Neural cell (in vitro differentiated cells): Measurements from ENCODE around the gene SOX12. TPM values are rescaled to one million over a fixed set of nuclear protein-coding genes. Genes with fewer than 3 reads are reported as not detected.

Experiments
- H2AFZ ChIP-seq: fragments of 200-600, 300-800 bp; sonication (generic), shearing (Covaris generic); 2 replicates; pipeline ENCODE4 v1.6.0; 2014; ENCODE audit warnings: low read depth, mild to moderate bottlenecking, antibody characterized with exemption, low read length, moderate library complexity
- H3F3A ChIP-seq: fragments of 200-600 bp; shearing (Covaris generic); 2 replicates; pipeline ENCODE4 v1.6.1; 2016; ENCODE audit warnings: mild to moderate bottlenecking, moderate library complexity, mixed read lengths, antibody characterized with exemption, low read length; ENCODE audit not compliant: insufficient read depth, poor library complexity, severe bottlenecking
- H3K27ac ChIP-seq: fragments of 200-600, 300-800 bp; sonication (generic), shearing (Covaris generic); 2 replicates; pipeline ENCODE4 v1.5.1; 2014; ENCODE audit warnings: mild to moderate bottlenecking, low read length, moderate library complexity
- H3K27me3 ChIP-seq: fragments of 300-800, 200-600 bp; sonication (generic), shearing (Covaris generic); 2 replicates; pipeline ENCODE4 v1.6.0; 2014; ENCODE audit warnings: mild to moderate bottlenecking, low read depth, low read length, moderate library complexity; ENCODE audit not compliant: insufficient read depth
- H3K36me3 ChIP-seq: fragments of 300-800, 200-600 bp; sonication (generic), shearing (Covaris generic); 2 replicates; pipeline ENCODE4 v1.5.1; 2014; ENCODE audit warnings: mild to moderate bottlenecking, antibody characterized with exemption, low read length, moderate library complexity; ENCODE audit not compliant: insufficient read depth
- H3K4me2 ChIP-seq: fragments of 300-800, 200-600 bp; sonication (generic), shearing (Covaris generic); 2 replicates; pipeline ENCODE4 v1.6.0; 2014; ENCODE audit warnings: mild to moderate bottlenecking, low read length
- H3K4me3 ChIP-seq: fragments of 300-800, 200-600 bp; sonication (generic), shearing (Covaris generic); 2 replicates; pipeline ENCODE4 v1.5.1; 2014; ENCODE audit warnings: mild to moderate bottlenecking, low read length, moderate library complexity
- H3K79me2 ChIP-seq: fragments of 200-600 bp; shearing (Covaris generic); replicated peaks from 2 replicates; pipeline ENCODE4 v1.6.0; 2014; ENCODE audit warnings: mild to moderate bottlenecking, low read length, moderate library complexity; ENCODE audit not compliant: insufficient read depth
- H3K9ac ChIP-seq: fragments of 300-800, 200-600 bp; sonication (generic), shearing (Covaris generic); 2 replicates; pipeline ENCODE4 v1.6.1; 2016; ENCODE audit warnings: mild to moderate bottlenecking, low read length, mixed read lengths
- H3K9me2 ChIP-seq: fragments of 200-600 bp; shearing (Covaris generic); 2 replicates; pipeline ENCODE4 v1.6.1; 2016; ENCODE audit warnings: mild to moderate bottlenecking, low read length, mixed read lengths; ENCODE audit not compliant: insufficient read depth
- H3K9me3 ChIP-seq: fragments of 200-600, 300-800 bp; sonication (generic), shearing (Covaris generic); 2 replicates; pipeline ENCODE4 v1.6.1; 2016; ENCODE audit warnings: mild to moderate bottlenecking, mixed run types, low read length, moderate library complexity, mixed read lengths
- H4K20me1 ChIP-seq: fragments of 200-600 bp; shearing (Covaris generic); 2 replicates; pipeline ENCODE4 v1.6.1; 2016; ENCODE audit warnings: mild to moderate bottlenecking, mixed run types; ENCODE audit not compliant: insufficient read depth
- CTCF ChIP-seq: fragments of 450-650 bp; IDR thresholded peaks from 2 replicates; pipeline ENCODE4 v1.5.1; 2014; ENCODE audit warnings: antibody characterized with exemption, mild to moderate bottlenecking, moderate library complexity; ENCODE audit not compliant: poor library complexity, severe bottlenecking
- EP300 ChIP-seq: fragments of 450-650 bp; conservative IDR thresholded peaks from 2 replicates; pipeline ENCODE4 v1.6.1; 2014; ENCODE audit warnings: antibody characterized with exemption, mild to moderate bottlenecking, moderate library complexity; ENCODE audit not compliant: poor library complexity, severe bottlenecking
- EZH2 ChIP-seq: fragments of 200-600, 300-800 bp; shearing (Covaris generic), sonication (generic); IDR thresholded peaks from 2 replicates; pipeline ENCODE4 v1.6.1; 2014; ENCODE audit warnings: antibody characterized with exemption, low read length, borderline replicate concordance, mild to moderate bottlenecking; ENCODE audit not compliant: insufficient read depth, poor library complexity, severe bottlenecking
- MXI1 ChIP-seq: fragments of 450-650 bp; conservative IDR thresholded peaks from 2 replicates; pipeline ENCODE4 v1.6.1; 2014; ENCODE audit warnings: antibody characterized with exemption, mild to moderate bottlenecking; ENCODE audit not compliant: poor library complexity, severe bottlenecking
- POLR2AphosphoS5 ChIP-seq: IDR thresholded peaks from 2 replicates; pipeline ENCODE4 v1.6.1; 2012
- RAD21 ChIP-seq: fragments of 450-650 bp; conservative IDR thresholded peaks from 2 replicates; pipeline ENCODE4 v1.6.1; 2014; ENCODE audit warnings: antibody characterized with exemption, mild to moderate bottlenecking, moderate library complexity
- SMC3 ChIP-seq: fragments of 450-650 bp; conservative IDR thresholded peaks from 2 replicates; pipeline ENCODE4 v1.6.1; 2014; ENCODE audit warnings: antibody characterized with exemption, mild to moderate bottlenecking, moderate library complexity; ENCODE audit not compliant: poor library complexity
- TAF1 ChIP-seq: IDR thresholded peaks from 2 replicates; pipeline ENCODE4 v1.6.1; 2012; ENCODE audit warnings: low read depth
- polyA plus RNA-seq: library from polyadenylated mRNA; depleted of rRNA; stranded (reverse); fragments of >200 nt; gene quantifications from 2 replicates; pipeline ENCODE4 v1.2.3, GENCODE V29; 2014
- TF ChIP-seq, protein P1 (sequence below): IDR thresholded peaks from 2 replicates; pipeline ENCODE4 v1.6.1; 2012; ENCODE audit warnings: borderline replicate concordance

SOX12 gene
- polyA plus RNA-seq, 1 donor from 2014 or later, result 6.8 TPM

DNA sequence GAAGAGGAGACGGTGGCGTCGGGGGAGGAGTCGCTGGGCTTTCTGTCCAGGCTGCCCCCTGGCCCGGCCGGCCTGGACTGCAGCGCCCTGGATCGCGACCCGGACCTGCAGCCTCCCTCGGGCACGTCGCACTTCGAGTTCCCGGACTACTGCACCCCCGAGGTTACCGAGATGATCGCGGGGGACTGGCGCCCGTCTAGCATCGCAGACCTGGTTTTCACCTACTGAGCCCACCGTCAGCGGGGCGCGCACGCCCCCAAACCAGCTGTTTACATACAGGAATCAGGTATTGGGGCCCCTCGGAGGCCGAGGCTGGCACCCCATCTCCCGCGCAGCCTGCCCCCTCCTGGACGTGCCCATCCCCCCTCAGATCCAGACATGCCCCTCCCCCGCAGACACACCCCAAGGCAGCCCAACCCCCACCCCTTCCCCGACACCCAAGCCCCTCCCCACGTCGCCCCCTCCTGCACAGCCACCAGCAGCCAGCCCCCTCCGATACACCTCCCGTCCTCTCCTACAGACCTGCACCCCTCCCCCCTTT is 1.4 kb downstream of the SOX12 start:
- Histone ChIP-seq H3K27ac (peak overlapping the region; percentile 91), H3K36me3 (no peaks in the 10 kb centered on the region), H3K9ac (peak overlapping the region; percentile 94), H3K9me3 (no peaks in the 10 kb centered on the region), H4K20me1 (peaks cover 17% of the 10 kb centered on the region), H3K4me3 (peak overlapping the region; percentile 98), H3K79me2 (peaks cover 17% of the 10 kb centered on the region), H2AFZ (no peak overlapping the region), H3F3A (peaks cover 13% of the 10 kb centered on the region), H3K27me3 (no peaks in the 10 kb centered on the region), H3K9me2 (no peaks in the 10 kb centered on the region), H3K4me2 (no peak overlapping the region)
- TF ChIP-seq CTCF, result no peak

- H3K27ac ChIP-seq, result peak overlapping the region; percentile 91
- H3K27me3 ChIP-seq, result no peaks in the 10 kb centered on the region
- peaks cover 17% of the 10 kb centered on the region for H3K79me2 ChIP-seq
- H3K4me3 ChIP-seq, result peak overlapping the region; percentile 98
- TF ChIP-seq SMC3 (no peak), CTCF (no peak), MXI1 (peak; percentile 84), EP300 (peak; percentile 41), POLR2AphosphoS5 (peak; percentile 7), RAD21 (no peak), EZH2 (no peak), TAF1 (peak; percentile 31)
- TF ChIP-seq, protein P1, sequence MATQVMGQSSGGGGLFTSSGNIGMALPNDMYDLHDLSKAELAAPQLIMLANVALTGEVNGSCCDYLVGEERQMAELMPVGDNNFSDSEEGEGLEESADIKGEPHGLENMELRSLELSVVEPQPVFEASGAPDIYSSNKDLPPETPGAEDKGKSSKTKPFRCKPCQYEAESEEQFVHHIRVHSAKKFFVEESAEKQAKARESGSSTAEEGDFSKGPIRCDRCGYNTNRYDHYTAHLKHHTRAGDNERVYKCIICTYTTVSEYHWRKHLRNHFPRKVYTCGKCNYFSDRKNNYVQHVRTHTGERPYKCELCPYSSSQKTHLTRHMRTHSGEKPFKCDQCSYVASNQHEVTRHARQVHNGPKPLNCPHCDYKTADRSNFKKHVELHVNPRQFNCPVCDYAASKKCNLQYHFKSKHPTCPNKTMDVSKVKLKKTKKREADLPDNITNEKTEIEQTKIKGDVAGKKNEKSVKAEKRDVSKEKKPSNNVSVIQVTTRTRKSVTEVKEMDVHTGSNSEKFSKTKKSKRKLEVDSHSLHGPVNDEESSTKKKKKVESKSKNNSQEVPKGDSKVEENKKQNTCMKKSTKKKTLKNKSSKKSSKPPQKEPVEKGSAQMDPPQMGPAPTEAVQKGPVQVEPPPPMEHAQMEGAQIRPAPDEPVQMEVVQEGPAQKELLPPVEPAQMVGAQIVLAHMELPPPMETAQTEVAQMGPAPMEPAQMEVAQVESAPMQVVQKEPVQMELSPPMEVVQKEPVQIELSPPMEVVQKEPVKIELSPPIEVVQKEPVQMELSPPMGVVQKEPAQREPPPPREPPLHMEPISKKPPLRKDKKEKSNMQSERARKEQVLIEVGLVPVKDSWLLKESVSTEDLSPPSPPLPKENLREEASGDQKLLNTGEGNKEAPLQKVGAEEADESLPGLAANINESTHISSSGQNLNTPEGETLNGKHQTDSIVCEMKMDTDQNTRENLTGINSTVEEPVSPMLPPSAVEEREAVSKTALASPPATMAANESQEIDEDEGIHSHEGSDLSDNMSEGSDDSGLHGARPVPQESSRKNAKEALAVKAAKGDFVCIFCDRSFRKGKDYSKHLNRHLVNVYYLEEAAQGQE, result no peak
- H3K9me2 ChIP-seq, result no peaks in the 10 kb centered on the region
- H2AFZ ChIP-seq, result no peak overlapping the region
- H3K9ac ChIP-seq, result peak overlapping the region; percentile 94
- H3K9me3 ChIP-seq, result no peaks in the 10 kb centered on the region
- peaks cover 17% of the 10 kb centered on the region for H4K20me1 ChIP-seq
- H3F3A ChIP-seq, result peaks cover 13% of the 10 kb centered on the region
- peak overlapping the region; percentile 97 for H3K4me2 ChIP-seq
- no peaks in the 10 kb centered on the region for H3K36me3 ChIP-seq
Observed at GRCh38 chr20:327186-328026, 2.1 kb downstream of the SOX12 start.
